ENCODE results near the gene WDR89.

WDR89 gene

GRCh38 chr14:63564318-63564717 lies 77.4 kb downstream of the WDR89 start:
- H3K27ac ChIP-seq (ENCODE audit: low read depth, low read length) = no peak overlapping the region
- H3K27me3 ChIP-seq (ENCODE audit: low read length) = no peaks in the 10 kb centered on the region
- no peaks in the 10 kb centered on the region for H3K9me3 ChIP-seq (ENCODE audit: insufficient read depth, low read length)
- no peaks in the 10 kb centered on the region for H3K9me2 ChIP-seq (replicated peaks; ENCODE audit: insufficient read depth, low read length)
- TF ChIP-seq, protein P1, sequence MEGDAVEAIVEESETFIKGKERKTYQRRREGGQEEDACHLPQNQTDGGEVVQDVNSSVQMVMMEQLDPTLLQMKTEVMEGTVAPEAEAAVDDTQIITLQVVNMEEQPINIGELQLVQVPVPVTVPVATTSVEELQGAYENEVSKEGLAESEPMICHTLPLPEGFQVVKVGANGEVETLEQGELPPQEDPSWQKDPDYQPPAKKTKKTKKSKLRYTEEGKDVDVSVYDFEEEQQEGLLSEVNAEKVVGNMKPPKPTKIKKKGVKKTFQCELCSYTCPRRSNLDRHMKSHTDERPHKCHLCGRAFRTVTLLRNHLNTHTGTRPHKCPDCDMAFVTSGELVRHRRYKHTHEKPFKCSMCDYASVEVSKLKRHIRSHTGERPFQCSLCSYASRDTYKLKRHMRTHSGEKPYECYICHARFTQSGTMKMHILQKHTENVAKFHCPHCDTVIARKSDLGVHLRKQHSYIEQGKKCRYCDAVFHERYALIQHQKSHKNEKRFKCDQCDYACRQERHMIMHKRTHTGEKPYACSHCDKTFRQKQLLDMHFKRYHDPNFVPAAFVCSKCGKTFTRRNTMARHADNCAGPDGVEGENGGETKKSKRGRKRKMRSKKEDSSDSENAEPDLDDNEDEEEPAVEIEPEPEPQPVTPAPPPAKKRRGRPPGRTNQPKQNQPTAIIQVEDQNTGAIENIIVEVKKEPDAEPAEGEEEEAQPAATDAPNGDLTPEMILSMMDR (IDR thresholded peaks at IDR 0.05; ENCODE audit: insufficient read depth, low read length, poor library complexity, severe bottlenecking) = no peak
- TF ChIP-seq EZH2phosphoT487 (conservative IDR thresholded peaks at IDR 0.05; ENCODE audit: low read length) = no peak
- H3F3A ChIP-seq (ENCODE audit: insufficient read depth) = no peaks in the 10 kb centered on the region
- H3K36me3 ChIP-seq (ENCODE audit: low read length) = no peaks in the 10 kb centered on the region
- no peaks in the 10 kb centered on the region for H4K20me1 ChIP-seq (ENCODE audit: low read depth, low read length)
- no peak overlapping the region for H3K9ac ChIP-seq (ENCODE audit: low read length)
- H3K4me3 ChIP-seq (ENCODE audit: insufficient read depth, low read length, poor library complexity, severe bottlenecking) = no peak overlapping the region
- no peaks in the 10 kb centered on the region for H3K79me2 ChIP-seq (ENCODE audit: insufficient read depth, low read length)
- H3K4me2 ChIP-seq (ENCODE audit: low read depth, low read length, poor library complexity, severe bottlenecking) = no peak overlapping the region
- H2AFZ ChIP-seq (ENCODE audit: low read depth, low read length, severe bottlenecking) = no peak overlapping the region

- Histone ChIP-seq H3K4me3 (ENCODE audit: insufficient read depth, low read length, poor library complexity, severe bottlenecking) (no peak overlapping the region), H3F3A (ENCODE audit: insufficient read depth) (no peaks in the 10 kb centered on the region), H4K20me1 (ENCODE audit: low read depth, low read length) (no peaks in the 10 kb centered on the region), H3K4me2 (ENCODE audit: low read depth, low read length, poor library complexity, severe bottlenecking) (no peak overlapping the region), H3K79me2 (ENCODE audit: insufficient read depth, low read length) (no peaks in the 10 kb centered on the region), H3K9ac (ENCODE audit: low read length) (no peak overlapping the region), H3K36me3 (ENCODE audit: low read length) (no peaks in the 10 kb centered on the region), H3K9me2 (replicated peaks; ENCODE audit: insufficient read depth, low read length) (no peaks in the 10 kb centered on the region), H3K9me3 (ENCODE audit: insufficient read depth, low read length) (no peaks in the 10 kb centered on the region), H3K27me3 (ENCODE audit: low read length) (no peaks in the 10 kb centered on the region), H3K27ac (ENCODE audit: low read depth, low read length) (no peak overlapping the region), H2AFZ (ENCODE audit: low read depth, low read length, severe bottlenecking) (no peak overlapping the region)
- TF ChIP-seq, protein P1 (IDR thresholded peaks at IDR 0.05; ENCODE audit: insufficient read depth, low read length, poor library complexity, severe bottlenecking) = no peak
- no peak for TF ChIP-seq EZH2phosphoT487 (conservative IDR thresholded peaks at IDR 0.05; ENCODE audit: low read length)
Measured at GRCh38 chr14:63563370-63564026, 78.2 kb downstream of the WDR89 start.

- Histone ChIP-seq H3K9me3 (ENCODE audit: insufficient read depth, low read length) (no peaks in the 10 kb centered on the region), H3K4me3 (ENCODE audit: insufficient read depth, low read length, poor library complexity, severe bottlenecking) (no peak overlapping the region), H3K79me2 (ENCODE audit: insufficient read depth, low read length) (no peaks in the 10 kb centered on the region), H3K36me3 (ENCODE audit: low read length) (no peaks in the 10 kb centered on the region), H3K27ac (ENCODE audit: low read depth, low read length) (no peak overlapping the region), H3K4me2 (ENCODE audit: low read depth, low read length, poor library complexity, severe bottlenecking) (no peak overlapping the region), H2AFZ (ENCODE audit: low read depth, low read length, severe bottlenecking) (no peak overlapping the region), H4K20me1 (ENCODE audit: low read depth, low read length) (no peaks in the 10 kb centered on the region), H3K9ac (ENCODE audit: low read length) (no peak overlapping the region), H3K27me3 (ENCODE audit: low read length) (no peaks in the 10 kb centered on the region), H3F3A (ENCODE audit: insufficient read depth) (no peaks in the 10 kb centered on the region), H3K9me2 (replicated peaks; ENCODE audit: insufficient read depth, low read length) (no peaks in the 10 kb centered on the region)
- TF ChIP-seq, protein P1 (IDR thresholded peaks at IDR 0.05; ENCODE audit: insufficient read depth, low read length, poor library complexity, severe bottlenecking) = no peak
- no peak for TF ChIP-seq EZH2phosphoT487 (conservative IDR thresholded peaks at IDR 0.05; ENCODE audit: low read length)
Measured at GRCh38 chr14:63562405-63562804, 79.3 kb downstream of the WDR89 start.
